Glutamatergic neuron (in vitro differentiated cells): ENCODE measurements around the gene BTBD8. TPM values are rescaled to one million over a fixed set of nuclear protein-coding genes. Genes with fewer than 3 reads are reported as not detected.

Source experiments
- DNase-seq: peaks from one replicate; pipeline ENCODE4 v3.0.0; 2022
- H3K27ac Mint-ChIP-seq: one replicate; pipeline ENCODE4 v1.8.0; 2020; ENCODE audit warnings: mild to moderate bottlenecking, mixed read lengths, inconsistent platforms; ENCODE audit not compliant: unreplicated experiment
- H3K27me3 Mint-ChIP-seq: one replicate; pipeline ENCODE4 v1.8.0; 2020; ENCODE audit warnings: mild to moderate bottlenecking, moderate library complexity, mixed read lengths, inconsistent platforms; ENCODE audit not compliant: unreplicated experiment
- H3K36me3 Mint-ChIP-seq: one replicate; pipeline ENCODE4 v1.8.0; 2020; ENCODE audit warnings: mild to moderate bottlenecking, mixed read lengths, inconsistent platforms; ENCODE audit not compliant: unreplicated experiment
- H3K4me1 Mint-ChIP-seq: one replicate; pipeline ENCODE4 v1.8.0; 2020; ENCODE audit warnings: mild to moderate bottlenecking, low read depth, mixed read lengths, inconsistent platforms; ENCODE audit not compliant: unreplicated experiment
- H3K4me3 Mint-ChIP-seq: one replicate; pipeline ENCODE4 v1.8.0; 2020; ENCODE audit warnings: mild to moderate bottlenecking, mixed read lengths, inconsistent platforms; ENCODE audit not compliant: unreplicated experiment
- H3K9me3 Mint-ChIP-seq: one replicate; pipeline ENCODE4 v1.8.0; 2020; ENCODE audit warnings: mild to moderate bottlenecking, moderate library complexity, mixed read lengths, inconsistent platforms; ENCODE audit not compliant: unreplicated experiment
- total RNA-seq: library from RNA; stranded (reverse); fragmentation: NEBNext Ultra II Directional; extraction: Animal tissue kit (Norgen Biotek cat#: 25700); gene quantifications from one replicate; pipeline ENCODE4 v1.2.1, GENCODE V29; 2021; ENCODE audit not compliant: unreplicated experiment
- TF ChIP-seq, protein P1 (sequence below): fragments of 200-600 bp; sonication (generic); IDR thresholded peaks from one replicate; pipeline ENCODE4 v1.5.0; 2021; ENCODE audit not compliant: partially characterized antibody, unreplicated experiment

BTBD8 gene
- total RNA-seq, 1 donor from 2014 or later = 13.4 TPM

DNA sequence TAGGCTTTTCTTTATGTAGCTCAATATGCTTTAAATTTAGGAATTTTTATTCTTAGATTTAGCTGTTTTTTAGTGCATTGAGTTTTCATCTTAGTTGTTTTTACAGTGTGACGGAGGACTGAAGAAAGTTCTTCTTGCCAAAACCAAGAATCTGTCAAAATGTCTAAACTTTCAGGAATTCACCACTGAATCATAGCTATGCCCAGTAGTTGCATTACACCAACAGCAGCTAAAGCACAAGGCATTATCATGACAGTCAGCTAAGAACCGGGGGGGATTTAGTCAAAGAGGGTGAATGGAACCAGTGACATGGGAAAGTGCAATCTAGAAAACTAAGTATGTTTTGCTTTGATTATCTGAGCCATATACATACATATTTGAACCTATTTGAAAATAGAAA is 131.0 kb downstream of the BTBD8 start:
- Mint-ChIP-seq H3K4me3 (no peak overlapping the region), H3K27me3 (peaks cover 2% of the 10 kb centered on the region), H3K9me3 (peaks cover 5% of the 10 kb centered on the region), H3K27ac (no peak overlapping the region), H3K4me1 (no peaks in the 10 kb centered on the region), H3K36me3 (no peaks in the 10 kb centered on the region)
- TF ChIP-seq, protein P1, sequence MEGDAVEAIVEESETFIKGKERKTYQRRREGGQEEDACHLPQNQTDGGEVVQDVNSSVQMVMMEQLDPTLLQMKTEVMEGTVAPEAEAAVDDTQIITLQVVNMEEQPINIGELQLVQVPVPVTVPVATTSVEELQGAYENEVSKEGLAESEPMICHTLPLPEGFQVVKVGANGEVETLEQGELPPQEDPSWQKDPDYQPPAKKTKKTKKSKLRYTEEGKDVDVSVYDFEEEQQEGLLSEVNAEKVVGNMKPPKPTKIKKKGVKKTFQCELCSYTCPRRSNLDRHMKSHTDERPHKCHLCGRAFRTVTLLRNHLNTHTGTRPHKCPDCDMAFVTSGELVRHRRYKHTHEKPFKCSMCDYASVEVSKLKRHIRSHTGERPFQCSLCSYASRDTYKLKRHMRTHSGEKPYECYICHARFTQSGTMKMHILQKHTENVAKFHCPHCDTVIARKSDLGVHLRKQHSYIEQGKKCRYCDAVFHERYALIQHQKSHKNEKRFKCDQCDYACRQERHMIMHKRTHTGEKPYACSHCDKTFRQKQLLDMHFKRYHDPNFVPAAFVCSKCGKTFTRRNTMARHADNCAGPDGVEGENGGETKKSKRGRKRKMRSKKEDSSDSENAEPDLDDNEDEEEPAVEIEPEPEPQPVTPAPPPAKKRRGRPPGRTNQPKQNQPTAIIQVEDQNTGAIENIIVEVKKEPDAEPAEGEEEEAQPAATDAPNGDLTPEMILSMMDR = no peak
- DNase-seq = no peak

- no peak within 1 kb of the TSS for H3K27ac Mint-ChIP-seq
- peaks cover 5% of the 10 kb centered on the region for H3K9me3 Mint-ChIP-seq
- TF ChIP-seq, protein P1 = no peak
- no peaks in the 10 kb centered on the region for H3K4me1 Mint-ChIP-seq
- no peak for DNase-seq
- H3K36me3 Mint-ChIP-seq = no peaks in the 10 kb centered on the region
- no peaks in the 10 kb centered on the region for H3K27me3 Mint-ChIP-seq
- no peak within 1 kb of the TSS for H3K4me3 Mint-ChIP-seq
Observed at GRCh38 chr1:92217721-92218120, 137.6 kb downstream of the BTBD8 start, which contains the start of gene C1orf146. Gene C1orf146 (plus strand): TSS chr1:92217915. CDS start chr1:92231421, 13,506 bp downstream.

GRCh38 chr1:92218559-92218958 is 138.4 kb downstream of the BTBD8 start:
- no peak for DNase-seq
- Mint-ChIP-seq H3K27me3 (no peaks in the 10 kb centered on the region), H3K27ac (no peak overlapping the region), H3K36me3 (no peaks in the 10 kb centered on the region), H3K4me1 (no peaks in the 10 kb centered on the region), H3K4me3 (no peak overlapping the region), H3K9me3 (peaks cover 5% of the 10 kb centered on the region)
- TF ChIP-seq, protein P1 = no peak

DNA sequence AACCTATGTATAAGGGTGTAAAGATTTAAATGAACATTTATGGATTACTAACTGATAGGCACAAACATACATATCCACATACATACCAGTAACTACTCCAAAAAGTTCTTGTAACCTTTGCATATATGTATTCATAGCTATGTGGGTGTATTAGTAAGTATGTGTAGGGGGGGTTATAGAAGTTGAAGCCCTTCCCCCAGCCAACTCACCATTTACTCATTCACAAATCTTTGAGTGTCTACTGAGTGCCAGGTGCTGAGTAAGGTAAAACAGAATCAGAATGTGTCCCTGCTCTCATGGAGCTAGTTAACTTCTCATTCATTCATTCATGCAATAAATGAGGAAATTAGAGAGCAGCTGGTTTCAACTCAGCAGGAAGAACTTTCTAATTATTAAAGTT is 138.9 kb downstream of the BTBD8 start:
- TF ChIP-seq, protein P1 = no peak
- Mint-ChIP-seq H3K36me3 (no peaks in the 10 kb centered on the region), H3K27me3 (no peaks in the 10 kb centered on the region), H3K4me3 (no peak overlapping the region), H3K9me3 (peaks cover 5% of the 10 kb centered on the region), H3K27ac (no peak overlapping the region), H3K4me1 (no peaks in the 10 kb centered on the region)
- no peak for DNase-seq

DNA sequence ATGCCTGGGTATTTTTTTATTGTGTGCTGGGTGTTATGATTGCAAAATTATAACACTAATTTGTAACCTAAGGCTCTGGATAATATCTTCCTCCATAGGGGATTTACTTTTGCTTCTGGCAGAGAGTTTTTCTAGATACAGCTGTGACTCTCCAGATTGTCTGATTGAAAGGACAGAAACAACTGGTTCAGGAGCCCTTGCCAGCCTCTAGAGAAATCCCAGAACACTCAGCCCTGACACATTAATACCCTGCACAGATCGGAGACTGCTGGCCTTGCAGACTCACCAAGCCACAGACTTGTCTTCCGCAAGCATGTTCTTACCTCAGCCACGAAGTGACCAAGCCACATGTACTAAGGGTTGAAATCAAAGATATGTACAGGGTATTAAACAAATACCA is 148.3 kb downstream of the BTBD8 start:
- Mint-ChIP-seq H3K4me3 (no peak overlapping the region), H3K4me1 (no peaks in the 10 kb centered on the region), H3K27ac (no peak overlapping the region), H3K9me3 (no peaks in the 10 kb centered on the region), H3K36me3 (no peaks in the 10 kb centered on the region), H3K27me3 (peaks cover 3% of the 10 kb centered on the region)
- TF ChIP-seq, protein P1 = no peak
- no peak for DNase-seq
